ENCODE data around the gene NHS.
A peak's percentile ranks its signal among the peaks of the same experiment; 100 is the strongest.

NHS gene

DNA sequence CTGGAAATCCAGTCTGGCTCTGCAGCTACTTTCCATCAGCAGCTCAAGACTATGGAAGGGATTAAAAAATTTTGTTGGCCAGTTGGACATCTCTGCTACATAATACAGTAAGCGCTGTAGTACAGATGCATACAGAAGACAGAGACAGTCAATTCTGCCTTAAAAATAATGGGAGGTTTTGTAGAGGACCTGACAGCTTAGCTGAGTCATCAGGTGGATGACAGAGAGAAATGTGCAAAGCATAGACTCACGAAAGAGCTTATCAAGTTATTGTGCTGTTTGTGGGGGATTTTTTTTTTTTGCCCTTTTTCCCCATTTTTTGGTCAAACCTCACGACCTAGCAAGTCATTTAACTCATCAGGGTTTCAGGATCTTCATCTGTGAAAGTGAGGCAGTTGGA lies 213.3 kb downstream of the NHS start:
- DNase-seq: no peak
- TF ChIP-seq, protein P1, sequence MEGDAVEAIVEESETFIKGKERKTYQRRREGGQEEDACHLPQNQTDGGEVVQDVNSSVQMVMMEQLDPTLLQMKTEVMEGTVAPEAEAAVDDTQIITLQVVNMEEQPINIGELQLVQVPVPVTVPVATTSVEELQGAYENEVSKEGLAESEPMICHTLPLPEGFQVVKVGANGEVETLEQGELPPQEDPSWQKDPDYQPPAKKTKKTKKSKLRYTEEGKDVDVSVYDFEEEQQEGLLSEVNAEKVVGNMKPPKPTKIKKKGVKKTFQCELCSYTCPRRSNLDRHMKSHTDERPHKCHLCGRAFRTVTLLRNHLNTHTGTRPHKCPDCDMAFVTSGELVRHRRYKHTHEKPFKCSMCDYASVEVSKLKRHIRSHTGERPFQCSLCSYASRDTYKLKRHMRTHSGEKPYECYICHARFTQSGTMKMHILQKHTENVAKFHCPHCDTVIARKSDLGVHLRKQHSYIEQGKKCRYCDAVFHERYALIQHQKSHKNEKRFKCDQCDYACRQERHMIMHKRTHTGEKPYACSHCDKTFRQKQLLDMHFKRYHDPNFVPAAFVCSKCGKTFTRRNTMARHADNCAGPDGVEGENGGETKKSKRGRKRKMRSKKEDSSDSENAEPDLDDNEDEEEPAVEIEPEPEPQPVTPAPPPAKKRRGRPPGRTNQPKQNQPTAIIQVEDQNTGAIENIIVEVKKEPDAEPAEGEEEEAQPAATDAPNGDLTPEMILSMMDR (IDR thresholded peaks at IDR 0.05; ENCODE audit: low read depth, low read length): no peak
- no peaks in the 10 kb centered on the region for H3K9me3 ChIP-seq

GRCh38 chrX:17590892-17591740 lies 216.1 kb downstream of the NHS start:
- Histone ChIP-seq H3K4me1 (no peaks in the 10 kb centered on the region), H3K9me3 (no peaks in the 10 kb centered on the region), H3K4me3 (ENCODE audit: low read depth, low read length) (no peak overlapping the region), H3K36me3 (no peaks in the 10 kb centered on the region), H3K27me3 (no peaks in the 10 kb centered on the region)
- TF ChIP-seq, protein P1 (IDR thresholded peaks at IDR 0.05; ENCODE audit: low read depth, low read length): peak; percentile 74
- peak; percentile 49 for DNase-seq

More for the DNA sequence above, 213.3 kb downstream of the NHS start:
- no peaks in the 10 kb centered on the region for H3K36me3 ChIP-seq
- H3K4me1 ChIP-seq: no peaks in the 10 kb centered on the region
- no peak overlapping the region for H3K4me3 ChIP-seq (ENCODE audit: low read depth, low read length)
- H3K27me3 ChIP-seq: no peaks in the 10 kb centered on the region

- no peaks in the 10 kb centered on the region for H3K9me3 ChIP-seq
- H3K27me3 ChIP-seq: no peaks in the 10 kb centered on the region
- H3K4me1 ChIP-seq: no peaks in the 10 kb centered on the region
- H3K36me3 ChIP-seq: no peaks in the 10 kb centered on the region
- DNase-seq: no peak
- TF ChIP-seq, protein P1 (IDR thresholded peaks at IDR 0.05; ENCODE audit: low read depth, low read length): no peak
- H3K4me3 ChIP-seq (ENCODE audit: low read depth, low read length): no peak overlapping the region
Measured at GRCh38 chrX:17591741-17592110, 216.7 kb downstream of the NHS start.

DNA sequence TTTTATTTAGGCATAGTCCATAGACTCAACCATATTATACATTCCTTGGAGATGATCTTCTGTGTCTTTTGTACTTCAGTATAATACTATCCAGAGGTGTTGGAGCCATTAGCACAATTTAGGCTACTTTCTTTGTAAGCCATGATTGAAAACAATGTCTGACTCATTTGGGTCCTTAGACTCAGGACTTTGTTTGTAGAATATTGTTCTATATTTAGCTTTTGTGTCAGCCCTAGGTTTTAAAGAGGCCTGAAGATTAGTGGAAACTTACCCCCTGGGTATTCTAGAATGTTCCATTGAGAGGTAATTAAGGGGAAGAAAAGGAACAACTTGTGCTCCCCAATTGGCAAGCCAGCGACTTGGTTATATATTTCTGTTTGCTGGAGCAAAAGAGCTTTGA lies 217.1 kb downstream of the NHS start:
- TF ChIP-seq, protein P1 (IDR thresholded peaks at IDR 0.05; ENCODE audit: low read depth, low read length): no peak
- DNase-seq: no peak
- Histone ChIP-seq H3K9me3 (no peaks in the 10 kb centered on the region), H3K27me3 (no peaks in the 10 kb centered on the region), H3K4me1 (no peaks in the 10 kb centered on the region), H3K4me3 (ENCODE audit: low read depth, low read length) (no peak overlapping the region), H3K36me3 (no peaks in the 10 kb centered on the region)

- H3K27me3 ChIP-seq: no peaks in the 10 kb centered on the region
- H3K4me1 ChIP-seq: no peaks in the 10 kb centered on the region
- no peak overlapping the region for H3K4me3 ChIP-seq (ENCODE audit: low read depth, low read length)
- H3K36me3 ChIP-seq: no peaks in the 10 kb centered on the region
- TF ChIP-seq, protein P1 (IDR thresholded peaks at IDR 0.05; ENCODE audit: low read depth, low read length): no peak
- H3K9me3 ChIP-seq: no peaks in the 10 kb centered on the region
- DNase-seq: no peak
Measured at GRCh38 chrX:17594693-17595092, 219.7 kb downstream of the NHS start.

DNA sequence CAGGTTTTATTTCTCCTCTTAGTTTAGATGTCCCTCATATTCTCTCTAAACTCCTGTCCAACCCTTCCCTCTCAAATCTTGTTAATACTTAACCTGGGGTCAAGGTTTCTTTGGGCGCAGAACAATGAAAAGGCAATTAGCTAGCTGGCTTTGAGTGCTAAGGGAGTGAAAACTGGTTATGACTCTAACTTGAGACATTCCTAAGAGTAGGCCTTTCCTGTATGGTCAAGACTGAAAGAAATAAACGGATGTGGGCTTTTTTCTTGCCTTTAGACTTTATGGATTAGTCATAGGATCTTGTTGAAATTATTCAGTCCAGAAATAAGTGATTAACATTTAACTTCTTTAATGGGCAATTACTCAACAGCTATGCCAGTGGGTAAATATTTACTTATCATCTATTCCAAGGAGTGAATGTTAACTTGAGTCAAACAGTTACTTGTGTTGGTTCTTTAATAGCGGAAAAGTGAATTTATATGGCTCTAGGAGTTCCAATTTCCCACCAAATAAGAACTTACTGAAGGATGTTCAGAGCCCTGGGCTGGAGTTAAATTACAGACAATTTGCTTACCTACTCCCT lies 220.5 kb downstream of the NHS start:
- Histone ChIP-seq H3K4me3 (ENCODE audit: low read depth, low read length) (no peak overlapping the region), H3K27me3 (no peaks in the 10 kb centered on the region), H3K9me3 (no peaks in the 10 kb centered on the region), H3K36me3 (no peaks in the 10 kb centered on the region), H3K4me1 (no peaks in the 10 kb centered on the region)
- TF ChIP-seq, protein P1 (IDR thresholded peaks at IDR 0.05; ENCODE audit: low read depth, low read length): no peak
- DNase-seq: no peak

All from BE2C (cell line).